Keratinocyte (primary cell): ENCODE measurements around the gene COL6A2. TPM values are rescaled to one million over a fixed set of nuclear protein-coding genes. Genes with fewer than 3 reads are reported as not detected.

Experiments used
- DNase-seq: peaks from one replicate; pipeline ENCODE4 v3.0.0-alpha.2; 2011; ENCODE audit warnings: low read depth, missing footprints, low spot score
- FAIRE-seq: peaks from 2 replicates; lab custom pipeline; 2011; peaks lifted over from hg19 to GRCh38; lab: Jason Lieb, UNC
- H2AFZ ChIP-seq: 2 replicates; pipeline ENCODE4 v1.6.0; 2012; ENCODE audit warnings: low read length, control low read depth, inconsistent platforms; ENCODE audit not compliant: control insufficient read depth
- H3K27ac ChIP-seq: 2 replicates; pipeline ENCODE4 v1.5.1; 2011; ENCODE audit warnings: low read length; ENCODE audit not compliant: control insufficient read depth, insufficient read depth
- H3K27me3 ChIP-seq: 3 replicates; pipeline ENCODE4 v1.6.0; 2011; ENCODE audit warnings: low read length; ENCODE audit not compliant: control insufficient read depth, insufficient read depth; ENCODE audit errors: extremely low read depth
- H3K36me3 ChIP-seq, 2 experiments: 2 replicates in 1 of 2; 3 replicates in 1 of 2; pipeline ENCODE4 v1.5.1; 2011; ENCODE audit warnings: low read length in 2 of 2, mild to moderate bottlenecking in 1 of 2; ENCODE audit not compliant: control insufficient read depth in 2 of 2, insufficient read depth in 2 of 2; ENCODE audit errors: extremely low read depth in 1 of 2
- H3K4me1 ChIP-seq: 3 replicates; pipeline ENCODE4 v1.5.1; 2011; ENCODE audit warnings: low read length; ENCODE audit not compliant: control insufficient read depth, insufficient read depth; ENCODE audit errors: extremely low read depth
- H3K4me2 ChIP-seq: 3 replicates; pipeline ENCODE4 v1.6.0; 2011; ENCODE audit warnings: low read depth, low read length; ENCODE audit not compliant: control insufficient read depth, insufficient read depth; ENCODE audit errors: extremely low read depth
- H3K4me3 ChIP-seq, 3 experiments: fragments of 200-600 bp in 1 of 3; sonication (generic) in 1 of 3; 2 replicates in 2 of 3; 3 replicates in 1 of 3; pipeline ENCODE4 v1.5.1; 2011 to 2016; ENCODE audit warnings: low read length in 3 of 3, mild to moderate bottlenecking in 3 of 3, control low read depth in 2 of 3, inconsistent platforms in 1 of 3, low read depth in 1 of 3, mixed read lengths in 1 of 3, mixed run types in 1 of 3, moderate library complexity in 1 of 3; ENCODE audit not compliant: control insufficient read depth in 2 of 3, insufficient read depth in 2 of 3; ENCODE audit errors: extremely low read depth in 1 of 3
- H3K79me2 ChIP-seq: 2 replicates; pipeline ENCODE4 v1.6.0; 2012; ENCODE audit warnings: low read length; ENCODE audit not compliant: control insufficient read depth, insufficient read depth
- H3K9ac ChIP-seq: 3 replicates; pipeline ENCODE4 v1.6.0; 2011; ENCODE audit warnings: low read length; ENCODE audit not compliant: control insufficient read depth, insufficient read depth; ENCODE audit errors: extremely low read depth
- H3K9me1 ChIP-seq: 3 replicates; pipeline ENCODE4 v1.6.0; 2011; ENCODE audit warnings: low read length; ENCODE audit not compliant: control insufficient read depth, insufficient read depth; ENCODE audit errors: extremely low read depth
- H3K9me3 ChIP-seq: 2 replicates; pipeline ENCODE4 v1.5.1; 2012; ENCODE audit warnings: low read depth, low read length; ENCODE audit not compliant: control insufficient read depth
- H4K20me1 ChIP-seq: 3 replicates; pipeline ENCODE4 v1.6.0; 2011; ENCODE audit warnings: low read length; ENCODE audit not compliant: control insufficient read depth, insufficient read depth; ENCODE audit errors: extremely low read depth
- EZH2 ChIP-seq: IDR thresholded peaks from one replicate; pipeline ENCODE4 v1.6.1; 2012; ENCODE audit warnings: inconsistent platforms, mild to moderate bottlenecking, low read length, moderate library complexity
- dilution Hi-C: fragments of 300-500 bp; cut with MboI; formaldehyde crosslinking; loops from one replicate; pipeline ENCODE4 v1.7.0; 2020; ENCODE audit warnings: low sequenced_read_pairs; ENCODE audit not compliant: extremely low pct_ligation_motif_present
- polyA plus RNA-seq, 5 experiments: library from polyadenylated mRNA; depleted of rRNA in 3 of 5; stranded (reverse) in 3 of 5; stranded (forward) in 1 of 5; unstranded in 1 of 5; fragments of >200 nt; gene quantifications; 1 replicate in 1 of 5; 2 replicates in 3 of 5; 3 replicates in 1 of 5; pipeline versions ENCODE4 v1.2.1 to v1.2.3, GENCODE V29; 2011 to 2012; ENCODE audit warnings: missing spikeins in 2 of 5, low read depth in 1 of 5, low replicate concordance in 1 of 5
- TF ChIP-seq, protein P1 (sequence below), 3 experiments: IDR thresholded peaks in 1 of 3; conservative IDR thresholded peaks in 1 of 3; optimal IDR thresholded peaks in 1 of 3; 2 replicates in 2 of 3; 3 replicates in 1 of 3; pipeline versions ENCODE3 to v1.5.1; 2011; ENCODE audit warnings: low read length in 3 of 3, mild to moderate bottlenecking in 3 of 3, moderate library complexity in 2 of 3, control low read depth in 1 of 3, inconsistent platforms in 1 of 3; ENCODE audit not compliant: insufficient read depth in 2 of 3; ENCODE audit errors: extremely low read depth in 1 of 3

COL6A2 gene
- polyA plus RNA-seq, 1 donor (not counting 4 experiments of a cell fraction or from before 2014, with no cell fraction given), result 0.03 TPM

DNA sequence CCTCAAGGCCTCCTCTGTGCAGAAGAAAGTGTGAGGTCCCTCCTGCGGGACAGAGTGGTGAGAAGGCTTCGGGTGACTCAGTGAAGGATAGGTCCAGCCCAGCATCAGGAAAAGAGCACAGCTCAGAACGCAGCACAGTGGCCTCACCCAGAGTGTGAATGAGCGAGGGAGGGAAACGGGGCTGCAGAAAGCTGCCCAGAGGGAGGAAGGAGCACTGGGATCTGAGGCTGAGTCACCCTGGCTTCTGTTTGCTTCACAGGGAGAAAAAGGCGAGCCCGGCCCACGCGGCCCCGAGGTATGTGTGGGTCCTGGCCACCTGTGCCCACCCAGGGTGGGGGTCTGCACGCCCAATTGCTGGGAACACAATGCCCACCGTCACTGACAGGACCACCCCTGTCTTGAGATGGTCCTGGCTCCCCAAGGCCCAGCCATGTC is 24.3 kb downstream of the COL6A2 start:
- H3K36me3 ChIP-seq, result no peaks in the 10 kb centered on the region
- no peak overlapping the region for H3K4me3 ChIP-seq
- H3K9me1 ChIP-seq, result no peaks in the 10 kb centered on the region
- TF ChIP-seq, protein P1, sequence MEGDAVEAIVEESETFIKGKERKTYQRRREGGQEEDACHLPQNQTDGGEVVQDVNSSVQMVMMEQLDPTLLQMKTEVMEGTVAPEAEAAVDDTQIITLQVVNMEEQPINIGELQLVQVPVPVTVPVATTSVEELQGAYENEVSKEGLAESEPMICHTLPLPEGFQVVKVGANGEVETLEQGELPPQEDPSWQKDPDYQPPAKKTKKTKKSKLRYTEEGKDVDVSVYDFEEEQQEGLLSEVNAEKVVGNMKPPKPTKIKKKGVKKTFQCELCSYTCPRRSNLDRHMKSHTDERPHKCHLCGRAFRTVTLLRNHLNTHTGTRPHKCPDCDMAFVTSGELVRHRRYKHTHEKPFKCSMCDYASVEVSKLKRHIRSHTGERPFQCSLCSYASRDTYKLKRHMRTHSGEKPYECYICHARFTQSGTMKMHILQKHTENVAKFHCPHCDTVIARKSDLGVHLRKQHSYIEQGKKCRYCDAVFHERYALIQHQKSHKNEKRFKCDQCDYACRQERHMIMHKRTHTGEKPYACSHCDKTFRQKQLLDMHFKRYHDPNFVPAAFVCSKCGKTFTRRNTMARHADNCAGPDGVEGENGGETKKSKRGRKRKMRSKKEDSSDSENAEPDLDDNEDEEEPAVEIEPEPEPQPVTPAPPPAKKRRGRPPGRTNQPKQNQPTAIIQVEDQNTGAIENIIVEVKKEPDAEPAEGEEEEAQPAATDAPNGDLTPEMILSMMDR (optimal IDR thresholded peaks at IDR 0.05 in 1 of 3, IDR thresholded peaks at IDR 0.05 in 1 of 3, conservative IDR thresholded peaks at IDR 0.05 in 1 of 3; ENCODE audit: extremely low read depth in 1 of 3, insufficient read depth in 2 of 3, low read length in 3 of 3), result no peak
- TF ChIP-seq EZH2, result no peak
- H3K9ac ChIP-seq, result no peak overlapping the region
- no peak overlapping the region for H3K4me2 ChIP-seq
- H2AFZ ChIP-seq, result no peak overlapping the region
- H4K20me1 ChIP-seq, result no peaks in the 10 kb centered on the region
- FAIRE-seq (no peak), DNase-seq (no peak)
- dilution Hi-C loops, result no loop called here
- H3K79me2 ChIP-seq, result no peaks in the 10 kb centered on the region
- H3K4me1 ChIP-seq, result no peaks in the 10 kb centered on the region
- H3K27me3 ChIP-seq, result no peaks in the 10 kb centered on the region
- H3K9me3 ChIP-seq, result no peaks in the 10 kb centered on the region
- H3K27ac ChIP-seq, result no peak overlapping the region

DNA sequence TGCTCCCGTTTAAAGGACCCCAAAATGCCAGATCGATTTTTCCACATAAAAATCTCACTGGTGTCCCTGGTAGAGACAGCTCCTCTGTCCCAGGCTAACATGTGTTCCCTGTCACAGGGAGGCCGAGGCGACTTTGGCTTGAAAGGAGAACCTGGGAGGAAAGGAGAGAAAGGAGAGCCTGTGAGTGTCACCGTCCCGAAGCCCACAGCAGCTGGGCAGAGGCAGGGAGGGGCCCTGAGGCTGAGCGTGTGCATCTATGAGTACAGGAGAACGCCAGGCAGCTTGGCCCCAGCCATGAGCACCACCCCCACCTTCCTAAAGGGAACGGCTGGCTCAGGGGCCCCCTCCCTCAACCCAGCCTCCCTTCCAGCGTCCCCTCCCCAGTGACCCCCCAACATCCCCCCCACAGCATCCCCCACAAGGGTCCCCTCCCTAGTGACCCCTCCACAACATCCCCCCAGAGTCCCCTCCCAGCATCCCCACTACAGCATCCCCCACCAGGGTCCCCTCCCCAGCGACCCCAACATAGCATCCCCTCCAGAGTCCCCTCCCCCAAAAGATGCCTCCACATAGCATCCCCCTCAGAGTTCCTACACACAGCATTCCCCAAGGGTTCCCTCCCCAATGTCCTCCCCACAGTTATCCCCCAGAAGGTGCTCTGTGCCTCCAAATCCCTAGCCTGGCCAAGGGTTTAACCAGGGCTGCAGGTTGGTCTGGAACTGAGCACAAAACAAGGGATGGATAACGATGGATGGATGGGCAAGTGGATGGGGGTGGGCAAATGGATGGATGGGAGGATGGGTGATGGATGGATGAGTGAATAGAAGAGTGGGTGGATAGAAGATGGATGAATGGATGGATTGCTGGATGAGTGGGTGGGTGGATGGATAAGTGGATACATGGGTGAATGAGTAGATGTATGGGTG is 25.1 kb downstream of the COL6A2 start:
- Histone ChIP-seq H2AFZ (no peak overlapping the region), H4K20me1 (no peaks in the 10 kb centered on the region), H3K9me3 (no peaks in the 10 kb centered on the region), H3K27me3 (no peaks in the 10 kb centered on the region), H3K27ac (no peak overlapping the region), H3K4me2 (no peak overlapping the region), H3K4me3 (no peak overlapping the region), H3K9ac (no peak overlapping the region), H3K79me2 (no peaks in the 10 kb centered on the region), H3K36me3 (no peaks in the 10 kb centered on the region), H3K4me1 (no peaks in the 10 kb centered on the region), H3K9me1 (no peaks in the 10 kb centered on the region)
- FAIRE-seq (no peak), DNase-seq (no peak)
- dilution Hi-C loops, result no loop called here
- TF ChIP-seq, protein P1 (optimal IDR thresholded peaks at IDR 0.05 in 1 of 3, IDR thresholded peaks at IDR 0.05 in 1 of 3, conservative IDR thresholded peaks at IDR 0.05 in 1 of 3; ENCODE audit: extremely low read depth in 1 of 3, insufficient read depth in 2 of 3, low read length in 3 of 3), result no peak
- TF ChIP-seq EZH2, result no peak
